MM.1S (cell line): ENCODE results near the gene CMTM5.

Experiments used
- DNase-seq: peaks from one replicate; pipeline ENCODE4 v3.0.0-alpha.2; 2015
- H2AFZ ChIP-seq: fragments of 300-600 bp; sonication (generic); 2 replicates; pipeline ENCODE4 v1.6.0; 2016; ENCODE audit warnings: antibody characterized with exemption, low read length
- H3F3A ChIP-seq: fragments of 300-600 bp; sonication (generic); 2 replicates; pipeline ENCODE4 v1.6.1; 2016; ENCODE audit warnings: mild to moderate bottlenecking, antibody characterized with exemption, low read length, moderate library complexity, mixed read lengths; ENCODE audit not compliant: insufficient read depth
- H3K27ac ChIP-seq: fragments of 300-600 bp; sonication (generic); 2 replicates; pipeline ENCODE4 v1.5.1; 2016; ENCODE audit warnings: mild to moderate bottlenecking, low read length
- H3K27me3 ChIP-seq: fragments of 300-600 bp; sonication (generic); replicated peaks from 2 replicates; pipeline ENCODE4 v1.6.0; 2016; ENCODE audit warnings: low read length; ENCODE audit not compliant: insufficient read depth
- H3K36me3 ChIP-seq: fragments of 300-600 bp; sonication (generic); replicated peaks from 2 replicates; pipeline ENCODE4 v1.6.1; 2016; ENCODE audit warnings: mild to moderate bottlenecking, low read length, mixed read lengths; ENCODE audit not compliant: insufficient read depth
- H3K4me1 ChIP-seq: fragments of 300-600 bp; sonication (generic); 2 replicates; pipeline ENCODE4 v1.6.1; 2016; ENCODE audit warnings: low read length, mixed read lengths
- H3K4me2 ChIP-seq: fragments of 300-600 bp; sonication (generic); 2 replicates; pipeline ENCODE4 v1.6.0; 2016; ENCODE audit warnings: low read depth, low read length
- H3K4me3 ChIP-seq: fragments of 300-600 bp; sonication (generic); 2 replicates; pipeline ENCODE4 v1.5.1; 2016; ENCODE audit warnings: low read length, mixed read lengths
- H3K79me2 ChIP-seq: fragments of 300-600 bp; sonication (generic); 2 replicates; pipeline ENCODE4 v1.6.1; 2016; ENCODE audit warnings: mixed run types, low read length, mixed read lengths
- H3K9ac ChIP-seq: fragments of 300-600 bp; sonication (generic); 2 replicates; pipeline ENCODE4 v1.6.1; 2016; ENCODE audit warnings: low read length, mixed read lengths
- H3K9me2 ChIP-seq: fragments of 300-600 bp; sonication (generic); replicated peaks from 2 replicates; pipeline ENCODE4 v1.6.1; 2016; ENCODE audit warnings: mild to moderate bottlenecking, low read length, mixed read lengths; ENCODE audit not compliant: insufficient read depth
- H3K9me3 ChIP-seq: fragments of 300-600 bp; sonication (generic); replicated peaks from 2 replicates; pipeline ENCODE4 v1.6.1; 2016; ENCODE audit warnings: mild to moderate bottlenecking, low read length, mixed read lengths; ENCODE audit not compliant: insufficient read depth
- H4K20me1 ChIP-seq: fragments of 300-600 bp; sonication (generic); 2 replicates; pipeline ENCODE4 v1.6.1; 2016; ENCODE audit warnings: mild to moderate bottlenecking, low read length, moderate library complexity, mixed read lengths; ENCODE audit not compliant: insufficient read depth
- EZH2 ChIP-seq: fragments of 300-600 bp; sonication (generic); optimal IDR thresholded peaks from 2 replicates; pipeline ENCODE3; 2017; ENCODE audit warnings: low read depth, mild to moderate bottlenecking, antibody characterized with exemption, low read length, mixed read lengths
- EZH2phosphoT487 ChIP-seq: fragments of 300-600 bp; sonication (generic); IDR thresholded peaks from 2 replicates; pipeline ENCODE4 v1.6.1; 2018; ENCODE audit warnings: antibody characterized with exemption, low read length
- TF ChIP-seq, protein P1 (sequence below): fragments of 300-600 bp; sonication (generic); IDR thresholded peaks from 2 replicates; pipeline ENCODE4 v1.5.1; 2016; ENCODE audit warnings: antibody characterized with exemption, low read length, mixed read lengths

The CMTM5 gene

DNA sequence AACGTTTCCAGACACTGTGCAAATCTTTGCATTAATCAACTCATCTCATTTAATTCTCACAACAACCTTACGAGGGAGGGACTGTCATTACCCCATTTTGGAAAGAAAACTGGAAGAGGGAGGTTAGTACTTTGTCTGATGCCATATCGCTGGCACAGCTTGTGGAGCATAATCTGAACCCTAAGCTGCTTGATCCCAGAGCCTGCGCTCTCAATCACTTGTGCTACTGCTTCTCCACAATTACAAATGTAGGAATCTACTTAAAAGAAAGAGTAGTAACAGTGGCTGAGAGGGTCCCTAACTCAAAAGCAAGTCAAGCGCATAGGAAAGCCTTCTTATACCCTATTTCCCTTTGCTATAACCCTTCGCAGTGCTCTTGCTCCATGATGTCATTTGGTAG lies 15.1 kb upstream of the CMTM5 start:
- H3K79me2 ChIP-seq: no peaks in the 10 kb centered on the region
- no peak overlapping the region for H3K4me3 ChIP-seq
- H3K4me2 ChIP-seq: no peak overlapping the region
- H3K27me3 ChIP-seq: peaks cover 7% of the 10 kb centered on the region
- no peak overlapping the region for H3K27ac ChIP-seq
- H3K9me2 ChIP-seq: no peaks in the 10 kb centered on the region
- DNase-seq: no peak
- no peaks in the 10 kb centered on the region for H3K4me1 ChIP-seq
- H3K9me3 ChIP-seq: no peaks in the 10 kb centered on the region
- H2AFZ ChIP-seq: no peak overlapping the region
- H4K20me1 ChIP-seq: no peaks in the 10 kb centered on the region
- TF ChIP-seq EZH2phosphoT487 (no peak), EZH2 (no peak)
- TF ChIP-seq, protein P1, sequence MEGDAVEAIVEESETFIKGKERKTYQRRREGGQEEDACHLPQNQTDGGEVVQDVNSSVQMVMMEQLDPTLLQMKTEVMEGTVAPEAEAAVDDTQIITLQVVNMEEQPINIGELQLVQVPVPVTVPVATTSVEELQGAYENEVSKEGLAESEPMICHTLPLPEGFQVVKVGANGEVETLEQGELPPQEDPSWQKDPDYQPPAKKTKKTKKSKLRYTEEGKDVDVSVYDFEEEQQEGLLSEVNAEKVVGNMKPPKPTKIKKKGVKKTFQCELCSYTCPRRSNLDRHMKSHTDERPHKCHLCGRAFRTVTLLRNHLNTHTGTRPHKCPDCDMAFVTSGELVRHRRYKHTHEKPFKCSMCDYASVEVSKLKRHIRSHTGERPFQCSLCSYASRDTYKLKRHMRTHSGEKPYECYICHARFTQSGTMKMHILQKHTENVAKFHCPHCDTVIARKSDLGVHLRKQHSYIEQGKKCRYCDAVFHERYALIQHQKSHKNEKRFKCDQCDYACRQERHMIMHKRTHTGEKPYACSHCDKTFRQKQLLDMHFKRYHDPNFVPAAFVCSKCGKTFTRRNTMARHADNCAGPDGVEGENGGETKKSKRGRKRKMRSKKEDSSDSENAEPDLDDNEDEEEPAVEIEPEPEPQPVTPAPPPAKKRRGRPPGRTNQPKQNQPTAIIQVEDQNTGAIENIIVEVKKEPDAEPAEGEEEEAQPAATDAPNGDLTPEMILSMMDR: no peak
- H3K36me3 ChIP-seq: no peaks in the 10 kb centered on the region
- no peak overlapping the region for H3K9ac ChIP-seq
- H3F3A ChIP-seq: no peaks in the 10 kb centered on the region

DNA sequence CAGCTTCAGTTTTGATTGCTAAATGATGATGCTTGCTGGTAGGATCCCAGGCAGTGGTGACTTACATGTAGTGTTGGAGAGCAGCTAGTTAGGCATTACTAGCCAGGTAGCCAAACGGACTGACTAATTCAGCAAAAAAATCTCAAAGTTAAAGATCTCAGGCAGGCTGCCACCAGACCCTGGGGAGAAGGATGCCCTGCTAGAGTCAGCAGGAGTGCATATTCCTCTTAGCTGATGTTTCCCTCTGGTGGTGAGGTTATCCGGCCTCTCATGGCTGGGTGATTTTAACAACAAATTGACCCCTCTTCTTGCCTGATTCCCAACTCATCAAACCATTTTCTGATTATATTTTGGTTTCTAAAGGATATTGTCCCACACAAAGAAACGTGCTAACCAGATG lies 14.6 kb upstream of the CMTM5 start:
- Histone ChIP-seq H3K4me2 (no peak overlapping the region), H4K20me1 (no peaks in the 10 kb centered on the region), H3F3A (no peaks in the 10 kb centered on the region), H3K9me2 (no peaks in the 10 kb centered on the region), H3K9ac (no peak overlapping the region), H2AFZ (no peak overlapping the region), H3K36me3 (no peaks in the 10 kb centered on the region), H3K27me3 (peaks cover 7% of the 10 kb centered on the region), H3K4me1 (no peaks in the 10 kb centered on the region), H3K27ac (no peak overlapping the region), H3K9me3 (no peaks in the 10 kb centered on the region), H3K4me3 (no peak overlapping the region), H3K79me2 (no peaks in the 10 kb centered on the region)
- TF ChIP-seq, protein P1: no peak
- TF ChIP-seq EZH2phosphoT487 (no peak), EZH2 (no peak)
- no peak for DNase-seq

DNA sequence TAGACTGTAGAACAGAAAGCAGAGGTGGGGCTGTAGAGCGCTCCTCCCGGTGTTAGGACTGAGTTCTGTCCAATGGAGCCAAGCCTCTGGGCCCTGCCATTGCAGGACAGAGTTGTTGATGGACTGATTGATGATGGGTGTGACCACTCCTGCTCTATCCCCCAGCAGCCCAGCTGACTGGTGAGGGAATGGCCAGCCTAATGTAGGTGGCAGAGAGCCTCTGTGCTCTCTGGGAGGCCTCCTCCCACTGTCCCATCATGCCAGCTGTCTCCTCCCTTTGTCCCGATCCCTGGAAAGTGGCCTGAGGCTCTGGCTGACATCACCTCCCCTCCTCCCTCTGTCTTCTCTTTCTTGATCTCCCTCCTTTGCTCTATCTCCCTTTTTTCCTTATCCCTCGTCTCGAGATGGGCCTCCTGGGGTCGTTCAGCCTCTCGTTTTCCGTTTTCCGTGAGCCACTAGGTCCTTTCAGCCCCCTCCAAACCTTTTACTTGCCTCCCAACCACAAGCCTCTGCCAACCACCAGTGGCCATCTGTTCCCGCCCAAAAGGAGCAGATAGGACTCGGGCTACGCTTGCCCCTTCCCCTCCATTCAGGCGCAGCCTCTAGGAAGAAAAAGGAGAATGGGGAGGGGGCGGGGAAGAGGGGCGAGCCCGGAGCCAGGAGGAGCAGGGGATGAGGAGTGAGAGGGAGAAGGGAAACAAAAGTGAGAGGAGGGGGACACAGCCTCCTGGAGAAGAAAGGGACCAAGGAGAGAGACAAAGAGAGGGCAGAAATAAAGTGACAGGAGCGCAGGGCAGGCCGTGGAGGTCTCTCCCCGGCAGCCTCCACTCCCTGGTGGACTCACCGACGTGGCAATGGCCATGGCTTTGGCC lies 12.4 kb upstream of the CMTM5 start:
- Histone ChIP-seq H3K4me3 (no peak overlapping the region), H2AFZ (no peak overlapping the region), H3K4me1 (no peaks in the 10 kb centered on the region), H3K9ac (no peak overlapping the region), H3K27ac (no peak overlapping the region), H3K9me3 (no peaks in the 10 kb centered on the region), H3K79me2 (no peaks in the 10 kb centered on the region), H3K36me3 (no peaks in the 10 kb centered on the region), H3F3A (no peaks in the 10 kb centered on the region), H3K9me2 (no peaks in the 10 kb centered on the region), H4K20me1 (no peaks in the 10 kb centered on the region), H3K4me2 (no peak overlapping the region), H3K27me3 (peaks cover 7% of the 10 kb centered on the region)
- no peak for TF ChIP-seq EZH2
- TF ChIP-seq, protein P1: no peak
- TF ChIP-seq EZH2phosphoT487: no peak
- DNase-seq: no peak
